SU-DHL-6 (cell line): ENCODE data around the gene RIOK1.

Experiments
- H2AFZ ChIP-seq: fragments of 200-600 bp; sonication (generic); 2 replicates; pipeline ENCODE4 v1.6.1; 2014; ENCODE audit warnings: low read depth, mild to moderate bottlenecking, moderate library complexity, mixed read lengths, antibody characterized with exemption, low read length; ENCODE audit not compliant: severe bottlenecking
- H3F3A ChIP-seq: fragments of 200-600 bp; shearing (Covaris generic); 2 replicates; pipeline ENCODE4 v1.6.0; 2016; ENCODE audit warnings: antibody characterized with exemption, mild to moderate bottlenecking; ENCODE audit not compliant: insufficient read depth
- H3K27ac ChIP-seq: fragments of 200-600 bp; sonication (generic); 2 replicates; pipeline ENCODE4 v1.5.1; 2016; ENCODE audit warnings: low read depth, mild to moderate bottlenecking, low read length, moderate library complexity, mixed read lengths
- H3K27me3 ChIP-seq: fragments of 200-600 bp; sonication (generic), shearing (Covaris generic); 2 replicates; pipeline ENCODE4 v1.6.0; 2014; ENCODE audit warnings: mild to moderate bottlenecking, low read length
- H3K36me3 ChIP-seq: fragments of 200-600 bp; sonication (generic); 2 replicates; pipeline ENCODE4 v1.6.1; 2014; ENCODE audit warnings: mild to moderate bottlenecking, low read length, mixed read lengths
- H3K4me2 ChIP-seq: fragments of 300-600, 200-600 bp; shearing (Covaris generic), sonication (generic); 2 replicates; pipeline ENCODE4 v1.6.0; 2014; ENCODE audit warnings: low read length, low read depth, mild to moderate bottlenecking; ENCODE audit not compliant: poor library complexity, severe bottlenecking
- H3K4me3 ChIP-seq: fragments of 200-600 bp; sonication (generic); 2 replicates; pipeline ENCODE4 v1.5.1; 2014; ENCODE audit warnings: antibody characterized with exemption, low read length, mild to moderate bottlenecking, mixed read lengths; ENCODE audit not compliant: insufficient read depth, poor library complexity, severe bottlenecking
- H3K79me2 ChIP-seq: fragments of 200-600 bp; sonication (generic); 2 replicates; pipeline ENCODE4 v1.6.1; 2014; ENCODE audit warnings: mild to moderate bottlenecking, low read length, moderate library complexity; ENCODE audit not compliant: insufficient read depth
- H3K9ac ChIP-seq: fragments of 200-600 bp; sonication (generic); 2 replicates; pipeline ENCODE4 v1.7.0; 2014; ENCODE audit warnings: mild to moderate bottlenecking, low read length
- H3K9me2 ChIP-seq: fragments of 200-600 bp; sonication (generic); replicated peaks from 2 replicates; pipeline ENCODE4 v1.6.1; 2014; ENCODE audit warnings: low read length; ENCODE audit not compliant: insufficient read depth
- H3K9me3 ChIP-seq: fragments of 200-600 bp; sonication (generic); 2 replicates; pipeline ENCODE4 v1.6.1; 2014; ENCODE audit warnings: low read length, mixed read lengths; ENCODE audit not compliant: insufficient read depth
- H4K20me1 ChIP-seq: fragments of 200-600 bp; sonication (generic); 2 replicates; pipeline ENCODE4 v1.6.1; 2014; ENCODE audit warnings: low read depth, mild to moderate bottlenecking, antibody characterized with exemption, low read length, moderate library complexity, mixed read lengths
- EZH2phosphoT487 ChIP-seq: fragments of 200-600 bp; sonication (generic), shearing (Covaris generic); conservative IDR thresholded peaks from 2 replicates; pipeline ENCODE4 v1.6.1; 2018; ENCODE audit warnings: mild to moderate bottlenecking, antibody characterized with exemption, low read length, moderate library complexity, mixed read lengths
- TF ChIP-seq, protein P1 (sequence below): fragments of 200-600 bp; sonication (generic); IDR thresholded peaks from one replicate; pipeline ENCODE4 v1.5.1; 2017; ENCODE audit warnings: antibody characterized with exemption, mild to moderate bottlenecking, low read length, moderate library complexity; ENCODE audit not compliant: insufficient read depth, poor library complexity, severe bottlenecking

The RIOK1 gene

GRCh38 chr6:7431674-7432390 is 42.2 kb downstream of the RIOK1 start:
- TF ChIP-seq EZH2phosphoT487 = no peak
- TF ChIP-seq, protein P1, sequence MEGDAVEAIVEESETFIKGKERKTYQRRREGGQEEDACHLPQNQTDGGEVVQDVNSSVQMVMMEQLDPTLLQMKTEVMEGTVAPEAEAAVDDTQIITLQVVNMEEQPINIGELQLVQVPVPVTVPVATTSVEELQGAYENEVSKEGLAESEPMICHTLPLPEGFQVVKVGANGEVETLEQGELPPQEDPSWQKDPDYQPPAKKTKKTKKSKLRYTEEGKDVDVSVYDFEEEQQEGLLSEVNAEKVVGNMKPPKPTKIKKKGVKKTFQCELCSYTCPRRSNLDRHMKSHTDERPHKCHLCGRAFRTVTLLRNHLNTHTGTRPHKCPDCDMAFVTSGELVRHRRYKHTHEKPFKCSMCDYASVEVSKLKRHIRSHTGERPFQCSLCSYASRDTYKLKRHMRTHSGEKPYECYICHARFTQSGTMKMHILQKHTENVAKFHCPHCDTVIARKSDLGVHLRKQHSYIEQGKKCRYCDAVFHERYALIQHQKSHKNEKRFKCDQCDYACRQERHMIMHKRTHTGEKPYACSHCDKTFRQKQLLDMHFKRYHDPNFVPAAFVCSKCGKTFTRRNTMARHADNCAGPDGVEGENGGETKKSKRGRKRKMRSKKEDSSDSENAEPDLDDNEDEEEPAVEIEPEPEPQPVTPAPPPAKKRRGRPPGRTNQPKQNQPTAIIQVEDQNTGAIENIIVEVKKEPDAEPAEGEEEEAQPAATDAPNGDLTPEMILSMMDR = no peak
- H3K27ac ChIP-seq = no peak overlapping the region
- no peak overlapping the region for H3K4me3 ChIP-seq
- H3F3A ChIP-seq = no peaks in the 10 kb centered on the region
- H4K20me1 ChIP-seq = no peaks in the 10 kb centered on the region
- H2AFZ ChIP-seq = no peak overlapping the region
- H3K4me2 ChIP-seq = no peak overlapping the region
- no peaks in the 10 kb centered on the region for H3K27me3 ChIP-seq
- H3K9me2 ChIP-seq = no peaks in the 10 kb centered on the region
- H3K9me3 ChIP-seq = no peaks in the 10 kb centered on the region
- H3K36me3 ChIP-seq = no peaks in the 10 kb centered on the region
- no peak overlapping the region for H3K9ac ChIP-seq
- no peaks in the 10 kb centered on the region for H3K79me2 ChIP-seq

GRCh38 chr6:7432391-7433120 is 42.9 kb downstream of the RIOK1 start:
- Histone ChIP-seq H4K20me1 (no peaks in the 10 kb centered on the region), H3K9ac (no peak overlapping the region), H3K9me2 (no peaks in the 10 kb centered on the region), H3K4me3 (no peak overlapping the region), H3K9me3 (no peaks in the 10 kb centered on the region), H3F3A (no peaks in the 10 kb centered on the region), H3K27ac (no peak overlapping the region), H3K4me2 (no peak overlapping the region), H3K27me3 (no peaks in the 10 kb centered on the region), H2AFZ (no peak overlapping the region), H3K36me3 (no peaks in the 10 kb centered on the region), H3K79me2 (no peaks in the 10 kb centered on the region)
- TF ChIP-seq, protein P1 = no peak
- TF ChIP-seq EZH2phosphoT487 = no peak

DNA sequence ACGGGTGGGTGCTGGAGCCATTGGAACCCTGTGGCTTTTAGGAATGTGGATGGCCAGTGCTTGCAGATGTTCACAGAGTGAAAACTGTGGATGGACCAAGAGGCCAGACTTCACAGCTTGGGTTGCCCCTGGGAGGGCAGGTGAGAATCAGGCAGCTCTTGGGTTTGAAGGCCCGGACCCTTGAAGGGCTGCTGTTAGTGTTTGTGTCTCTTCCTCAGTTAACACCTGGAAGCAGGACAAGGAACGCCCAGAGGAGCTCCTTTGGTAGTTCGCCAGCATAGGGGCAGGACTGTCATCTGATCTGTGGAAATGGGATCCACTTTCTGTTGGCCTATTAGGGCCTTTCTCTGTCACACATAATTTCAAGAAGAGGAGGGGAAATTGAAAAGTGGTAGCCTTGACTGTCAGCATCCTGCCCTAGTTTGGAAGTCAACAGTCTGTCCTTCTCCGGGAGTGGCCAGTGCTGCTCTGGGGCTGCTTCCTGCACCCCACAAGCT is 43.6 kb downstream of the RIOK1 start:
- H3K4me2 ChIP-seq = no peak overlapping the region
- H3K9ac ChIP-seq = no peak overlapping the region
- TF ChIP-seq, protein P1 = no peak
- TF ChIP-seq EZH2phosphoT487 = no peak
- H3K9me2 ChIP-seq = no peaks in the 10 kb centered on the region
- H3K79me2 ChIP-seq = no peaks in the 10 kb centered on the region
- no peaks in the 10 kb centered on the region for H3K9me3 ChIP-seq
- no peaks in the 10 kb centered on the region for H4K20me1 ChIP-seq
- no peak overlapping the region for H3K4me3 ChIP-seq
- H3K27me3 ChIP-seq = no peaks in the 10 kb centered on the region
- H3K27ac ChIP-seq = no peak overlapping the region
- H3K36me3 ChIP-seq = no peaks in the 10 kb centered on the region
- H3F3A ChIP-seq = no peaks in the 10 kb centered on the region
- no peak overlapping the region for H2AFZ ChIP-seq
